Activated CD8-positive, alpha-beta memory T cell treated with anti-CD3 and anti-CD28 coated beads for 48 hours (primary cell): ENCODE data around the gene MTRF1L.
"Not testable (repeated sequence)": the region's sequence is repeated elsewhere in the genome, so short reads cannot be mapped to it uniquely, and the experiment has no call there.

Source experiments
- DNase-seq, 3 experiments: peaks; one replicate each; pipeline ENCODE4 v3.0.0-alpha.2; 2020; ENCODE audit warnings: low read depth in 2 of 3, low spot score in 2 of 3

MTRF1L gene

GRCh38 chr6:152973916-152974315 lies 28.6 kb downstream of the MTRF1L start:
- no peak for DNase-seq

- DNase-seq = no peak
These were observed 32.7 kb downstream of the MTRF1L start for GRCh38 chr6:152969688-152970418.

GRCh38 chr6:152966168-152966894 lies 36.2 kb downstream of the MTRF1L start:
- not testable (repeated sequence) for DNase-seq

GRCh38 chr6:152959333-152959732 lies 43.2 kb downstream of the MTRF1L start:
- DNase-seq = no peak

GRCh38 chr6:152957796-152958195 lies 44.7 kb downstream of the MTRF1L start:
- DNase-seq = no peak

GRCh38 chr6:152954443-152954842 lies 48.1 kb downstream of the MTRF1L start:
- no peak for DNase-seq

GRCh38 chr6:152952866-152953509 lies 49.5 kb downstream of the MTRF1L start:
- no peak for DNase-seq

GRCh38 chr6:152952045-152952444 lies 50.5 kb downstream of the MTRF1L start:
- DNase-seq = no peak

- DNase-seq = no peak
These were observed 52.3 kb downstream of the MTRF1L start for GRCh38 chr6:152950240-152950639.

GRCh38 chr6:152948150-152948768 lies 54.2 kb downstream of the MTRF1L start:
- no peak for DNase-seq

- no peak for DNase-seq
These were observed 55.5 kb downstream of the MTRF1L start for GRCh38 chr6:152946995-152947394.

GRCh38 chr6:152946484-152946883 lies 56.0 kb downstream of the MTRF1L start:
- no peak for DNase-seq

GRCh38 chr6:152943260-152943897 lies 59.1 kb downstream of the MTRF1L start:
- no peak for DNase-seq

- no peak for DNase-seq
These were observed 60.1 kb downstream of the MTRF1L start for GRCh38 chr6:152942319-152942869.

GRCh38 chr6:152941746-152942145 lies 60.8 kb downstream of the MTRF1L start:
- DNase-seq = no peak
